ENCODE measurements around the gene TRIM17. TPM values are rescaled to one million over a fixed set of nuclear protein-coding genes. Genes with fewer than 3 reads are reported as not detected.

The TRIM17 gene
- total and polyA plus RNA-seq, 2 experiments from 2014 or later = 0.86 to 1.1 TPM

- TF ChIP-seq, protein P1, sequence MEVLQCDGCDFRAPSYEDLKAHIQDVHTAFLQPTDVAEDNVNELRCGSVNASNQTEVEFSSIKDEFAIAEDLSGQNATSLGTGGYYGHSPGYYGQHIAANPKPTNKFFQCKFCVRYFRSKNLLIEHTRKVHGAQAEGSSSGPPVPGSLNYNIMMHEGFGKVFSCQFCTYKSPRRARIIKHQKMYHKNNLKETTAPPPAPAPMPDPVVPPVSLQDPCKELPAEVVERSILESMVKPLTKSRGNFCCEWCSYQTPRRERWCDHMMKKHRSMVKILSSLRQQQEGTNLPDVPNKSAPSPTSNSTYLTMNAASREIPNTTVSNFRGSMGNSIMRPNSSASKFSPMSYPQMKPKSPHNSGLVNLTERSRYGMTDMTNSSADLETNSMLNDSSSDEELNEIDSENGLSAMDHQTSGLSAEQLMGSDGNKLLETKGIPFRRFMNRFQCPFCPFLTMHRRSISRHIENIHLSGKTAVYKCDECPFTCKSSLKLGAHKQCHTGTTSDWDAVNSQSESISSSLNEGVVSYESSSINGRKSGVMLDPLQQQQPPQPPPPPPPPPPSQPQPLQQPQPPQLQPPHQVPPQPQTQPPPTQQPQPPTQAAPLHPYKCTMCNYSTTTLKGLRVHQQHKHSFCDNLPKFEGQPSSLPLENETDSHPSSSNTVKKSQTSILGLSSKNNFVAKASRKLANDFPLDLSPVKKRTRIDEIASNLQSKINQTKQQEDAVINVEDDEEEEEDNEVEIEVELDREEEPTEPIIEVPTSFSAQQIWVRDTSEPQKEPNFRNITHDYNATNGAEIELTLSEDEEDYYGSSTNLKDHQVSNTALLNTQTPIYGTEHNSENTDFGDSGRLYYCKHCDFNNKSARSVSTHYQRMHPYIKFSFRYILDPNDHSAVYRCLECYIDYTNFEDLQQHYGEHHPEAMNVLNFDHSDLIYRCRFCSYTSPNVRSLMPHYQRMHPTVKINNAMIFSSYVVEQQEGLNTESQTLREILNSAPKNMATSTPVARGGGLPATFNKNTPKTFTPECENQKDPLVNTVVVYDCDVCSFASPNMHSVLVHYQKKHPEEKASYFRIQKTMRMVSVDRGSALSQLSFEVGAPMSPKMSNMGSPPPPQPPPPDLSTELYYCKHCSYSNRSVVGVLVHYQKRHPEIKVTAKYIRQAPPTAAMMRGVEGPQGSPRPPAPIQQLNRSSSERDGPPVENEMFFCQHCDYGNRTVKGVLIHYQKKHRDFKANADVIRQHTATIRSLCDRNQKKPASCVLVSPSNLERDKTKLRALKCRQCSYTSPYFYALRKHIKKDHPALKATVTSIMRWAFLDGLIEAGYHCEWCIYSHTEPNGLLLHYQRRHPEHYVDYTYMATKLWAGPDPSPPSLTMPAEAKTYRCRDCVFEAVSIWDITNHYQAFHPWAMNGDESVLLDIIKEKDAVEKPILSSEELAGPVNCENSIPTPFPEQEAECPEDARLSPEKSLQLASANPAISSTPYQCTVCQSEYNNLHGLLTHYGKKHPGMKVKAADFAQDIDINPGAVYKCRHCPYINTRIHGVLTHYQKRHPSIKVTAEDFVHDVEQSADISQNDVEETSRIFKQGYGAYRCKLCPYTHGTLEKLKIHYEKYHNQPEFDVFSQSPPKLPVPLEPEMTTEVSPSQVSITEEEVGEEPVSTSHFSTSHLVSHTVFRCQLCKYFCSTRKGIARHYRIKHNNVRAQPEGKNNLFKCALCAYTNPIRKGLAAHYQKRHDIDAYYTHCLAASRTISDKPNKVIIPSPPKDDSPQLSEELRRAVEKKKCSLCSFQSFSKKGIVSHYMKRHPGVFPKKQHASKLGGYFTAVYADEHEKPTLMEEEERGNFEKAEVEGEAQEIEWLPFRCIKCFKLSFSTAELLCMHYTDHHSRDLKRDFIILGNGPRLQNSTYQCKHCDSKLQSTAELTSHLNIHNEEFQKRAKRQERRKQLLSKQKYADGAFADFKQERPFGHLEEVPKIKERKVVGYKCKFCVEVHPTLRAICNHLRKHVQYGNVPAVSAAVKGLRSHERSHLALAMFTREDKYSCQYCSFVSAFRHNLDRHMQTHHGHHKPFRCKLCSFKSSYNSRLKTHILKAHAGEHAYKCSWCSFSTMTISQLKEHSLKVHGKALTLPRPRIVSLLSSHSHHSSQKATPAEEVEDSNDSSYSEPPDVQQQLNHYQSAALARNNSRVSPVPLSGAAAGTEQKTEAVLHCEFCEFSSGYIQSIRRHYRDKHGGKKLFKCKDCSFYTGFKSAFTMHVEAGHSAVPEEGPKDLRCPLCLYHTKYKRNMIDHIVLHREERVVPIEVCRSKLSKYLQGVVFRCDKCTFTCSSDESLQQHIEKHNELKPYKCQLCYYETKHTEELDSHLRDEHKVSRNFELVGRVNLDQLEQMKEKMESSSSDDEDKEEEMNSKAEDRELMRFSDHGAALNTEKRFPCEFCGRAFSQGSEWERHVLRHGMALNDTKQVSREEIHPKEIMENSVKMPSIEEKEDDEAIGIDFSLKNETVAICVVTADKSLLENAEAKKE (CRISPR knock-in tag; IDR thresholded peaks at IDR 0.05) = no peak
- TF ChIP-seq NANOG (IDR thresholded peaks at IDR 0.05; ENCODE audit: borderline replicate concordance) (no peak), ZNF114 (CRISPR knock-in tag; IDR thresholded peaks at IDR 0.05) (no peak), JUNB (IDR thresholded peaks at IDR 0.05; ENCODE audit: unreplicated experiment) (no peak), CTCF (conservative IDR thresholded peaks at IDR 0.05; ENCODE audit: low read depth in 2 of 2) (no peak)
Measured at GRCh38 chr1:228401782-228402640, 14.7 kb downstream of the TRIM17 start (continued).
